ENCODE results near the gene TSNAXIP1.

- TF ChIP-seq ZBTB33 (IDR thresholded peaks at IDR 0.05; ENCODE audit: extremely low read depth, insufficient replicate concordance, low read length) = no peak
- no peak for TF ChIP-seq CTCF (IDR thresholded peaks at IDR 0.05 in 2 of 3, conservative IDR thresholded peaks at IDR 0.05 in 1 of 3; ENCODE audit: borderline replicate concordance in 1 of 3, insufficient read depth in 1 of 3, low read depth in 2 of 3, low read length in 2 of 3)
- no peak for TF ChIP-seq YY1 (IDR thresholded peaks at IDR 0.05; ENCODE audit: extremely low read depth, insufficient replicate concordance, low read depth, low read length)
- TF ChIP-seq POLR2AphosphoS5 (IDR thresholded peaks at IDR 0.05; ENCODE audit: low read depth, low read length) = no peak
- TF ChIP-seq ZNF274 (IDR thresholded peaks at IDR 0.05; ENCODE audit: low read depth, low read length) = no peak
- no peak for TF ChIP-seq RAD21 (IDR thresholded peaks at IDR 0.05; ENCODE audit: low read depth)
- TF ChIP-seq EGR1 (IDR thresholded peaks at IDR 0.05; ENCODE audit: low read depth) = no peak
- TF ChIP-seq CBX3 (IDR thresholded peaks at IDR 0.05; ENCODE audit: low read depth) = no peak
- no peak for TF ChIP-seq EZH2phosphoT487 (IDR thresholded peaks at IDR 0.05; ENCODE audit: borderline replicate concordance)
- no peak for TF ChIP-seq POLR2A (IDR thresholded peaks at IDR 0.05; ENCODE audit: borderline replicate concordance, extremely low read depth, insufficient read depth, insufficient read length)
- TF ChIP-seq ATF3 (IDR thresholded peaks at IDR 0.05) = no peak
Observed at GRCh38 chr16:67801241-67801640, 5.4 kb upstream of the TSNAXIP1 start.
